SK-N-SH treated with all-trans-retinoic acid at 6 μM for 48 hours (cell line): ENCODE data around the gene SDCCAG8.

Experiments used
- ARNTL ChIP-seq: fragments of 450-650 bp; formaldehyde crosslinking; IDR thresholded peaks from 2 replicates; pipeline ENCODE4 v1.5.0; 2020; ENCODE audit warnings: low read depth, mild to moderate bottlenecking, moderate library complexity, borderline replicate concordance
- BACH2 ChIP-seq: fragments of 250-450 bp; sonication (Bioruptor Pico); IDR thresholded peaks from 2 replicates; pipeline ENCODE4 v1.9.0; 2021; ENCODE audit warnings: mild to moderate bottlenecking, borderline replicate concordance
- ESRRG ChIP-seq: fragments of 250-450 bp; sonication (Bioruptor Pico); IDR thresholded peaks from 2 replicates; pipeline ENCODE4 v1.6.1; 2021; ENCODE audit warnings: mild to moderate bottlenecking
- ISL1 ChIP-seq: fragments of 250-450 bp; sonication (Bioruptor Pico); IDR thresholded peaks from 2 replicates; pipeline ENCODE4 v2.1.2; 2022; ENCODE audit warnings: mild to moderate bottlenecking, moderate library complexity
- PATZ1 ChIP-seq: fragments of 250-450 bp; sonication (Bioruptor Pico); IDR thresholded peaks from 2 replicates; pipeline ENCODE4 v1.8.0; 2020; ENCODE audit warnings: mild to moderate bottlenecking, moderate library complexity, borderline replicate concordance
- TOX ChIP-seq: fragments of 250-450 bp; sonication (Bioruptor Pico); IDR thresholded peaks from 2 replicates; pipeline ENCODE4 v1.8.0; 2021; ENCODE audit warnings: mild to moderate bottlenecking, moderate library complexity, borderline replicate concordance
- ZFP30 ChIP-seq: fragments of 450-650 bp; formaldehyde crosslinking; IDR thresholded peaks from 2 replicates; pipeline ENCODE4 v1.5.0; 2022; ENCODE audit warnings: mild to moderate bottlenecking, moderate library complexity

GRCh38 chr1:243367314-243367713, 111.5 kb downstream of the SDCCAG8 start:
- no peak for TF ChIP-seq ESRRG (CRISPR knock-in tag)
- TF ChIP-seq ZFP30 (CRISPR knock-in tag) = no peak
- TF ChIP-seq TOX (CRISPR knock-in tag) = no peak
- TF ChIP-seq PATZ1 = no peak
- no peak for TF ChIP-seq ARNTL
- TF ChIP-seq BACH2 (CRISPR knock-in tag) = no peak
- no peak for TF ChIP-seq ISL1 (CRISPR knock-in tag)
